Measurements from ENCODE around the gene TM7SF2.

DNA sequence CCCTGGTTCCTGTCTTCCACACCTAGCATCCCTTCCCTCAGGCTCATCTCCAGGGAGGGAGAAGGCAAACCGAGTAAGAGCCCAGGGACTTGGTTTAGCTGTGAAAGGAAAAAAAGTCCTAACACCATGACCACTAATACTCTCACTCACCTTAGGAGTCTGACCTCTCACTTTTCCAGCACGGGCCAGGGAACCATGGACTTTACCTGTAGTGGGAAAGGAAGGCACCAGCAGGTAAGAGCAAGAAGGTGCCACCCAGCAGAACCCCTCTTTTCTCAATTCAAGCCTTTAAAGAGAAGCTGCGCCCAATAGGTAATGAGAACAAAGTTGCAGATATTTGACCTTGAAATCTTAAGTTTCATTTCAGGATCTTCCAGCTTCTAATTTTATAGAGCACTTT is 9.2 kb downstream of the TM7SF2 start:
- TF ChIP-seq, protein P1, sequence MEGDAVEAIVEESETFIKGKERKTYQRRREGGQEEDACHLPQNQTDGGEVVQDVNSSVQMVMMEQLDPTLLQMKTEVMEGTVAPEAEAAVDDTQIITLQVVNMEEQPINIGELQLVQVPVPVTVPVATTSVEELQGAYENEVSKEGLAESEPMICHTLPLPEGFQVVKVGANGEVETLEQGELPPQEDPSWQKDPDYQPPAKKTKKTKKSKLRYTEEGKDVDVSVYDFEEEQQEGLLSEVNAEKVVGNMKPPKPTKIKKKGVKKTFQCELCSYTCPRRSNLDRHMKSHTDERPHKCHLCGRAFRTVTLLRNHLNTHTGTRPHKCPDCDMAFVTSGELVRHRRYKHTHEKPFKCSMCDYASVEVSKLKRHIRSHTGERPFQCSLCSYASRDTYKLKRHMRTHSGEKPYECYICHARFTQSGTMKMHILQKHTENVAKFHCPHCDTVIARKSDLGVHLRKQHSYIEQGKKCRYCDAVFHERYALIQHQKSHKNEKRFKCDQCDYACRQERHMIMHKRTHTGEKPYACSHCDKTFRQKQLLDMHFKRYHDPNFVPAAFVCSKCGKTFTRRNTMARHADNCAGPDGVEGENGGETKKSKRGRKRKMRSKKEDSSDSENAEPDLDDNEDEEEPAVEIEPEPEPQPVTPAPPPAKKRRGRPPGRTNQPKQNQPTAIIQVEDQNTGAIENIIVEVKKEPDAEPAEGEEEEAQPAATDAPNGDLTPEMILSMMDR (IDR thresholded peaks at IDR 0.05; ENCODE audit: control extremely low read depth in 1 of 3, insufficient read depth in 1 of 3, low read depth in 1 of 3, low read length in 3 of 3) = no peak
- TF ChIP-seq HDAC2 (IDR thresholded peaks at IDR 0.05; ENCODE audit: borderline replicate concordance in 1 of 2, low read depth in 2 of 2, low read length in 2 of 2) (no peak), POLR2AphosphoS5 (IDR thresholded peaks at IDR 0.05; ENCODE audit: low read depth, low read length) (no peak), NANOG (IDR thresholded peaks at IDR 0.05; ENCODE audit: insufficient read depth, low read depth, low read length, poor library complexity, severe bottlenecking) (no peak)
